Measurements from ENCODE around the gene WDR73.

WDR73 gene

GRCh38 chr15:84684092-84684491 lies 30.0 kb upstream of the WDR73 start:
- no peak overlapping the region for H2AFZ ChIP-seq (ENCODE audit: low read length)
- H3K4me2 ChIP-seq (ENCODE audit: low read length) = no peak overlapping the region
- H3F3A ChIP-seq (ENCODE audit: insufficient read depth, low read length) = no peaks in the 10 kb centered on the region
- no peaks in the 10 kb centered on the region for H3K9me2 ChIP-seq (ENCODE audit: low read depth, low read length)
- H3K27ac ChIP-seq (ENCODE audit: low read depth, low read length, poor library complexity, severe bottlenecking) = no peak overlapping the region
- H3K36me3 ChIP-seq (ENCODE audit: insufficient read depth, low read length) = peaks cover 68% of the 10 kb centered on the region
- H3K9ac ChIP-seq (ENCODE audit: low read length) = no peak overlapping the region
- H3K79me2 ChIP-seq (ENCODE audit: insufficient read depth, low read length) = no peaks in the 10 kb centered on the region
- no peaks in the 10 kb centered on the region for H3K4me1 ChIP-seq (ENCODE audit: insufficient read depth, low read length, severe bottlenecking)
- TF ChIP-seq CTCF (IDR thresholded peaks at IDR 0.05; ENCODE audit: low read length) = no peak
- no peak for TF ChIP-seq EZH2 (IDR thresholded peaks at IDR 0.05; ENCODE audit: borderline replicate concordance, low read length)
- H3K9me3 ChIP-seq (ENCODE audit: low read length) = no peaks in the 10 kb centered on the region
- no peaks in the 10 kb centered on the region for H3K27me3 ChIP-seq (ENCODE audit: insufficient read depth, low read length)
- no peak overlapping the region for H3K4me3 ChIP-seq (ENCODE audit: low read depth, low read length, poor library complexity, severe bottlenecking)
- H4K20me1 ChIP-seq (ENCODE audit: insufficient read depth, low read length) = no peaks in the 10 kb centered on the region

- no peak for TF ChIP-seq CTCF (IDR thresholded peaks at IDR 0.05; ENCODE audit: low read length)
- TF ChIP-seq EZH2 (IDR thresholded peaks at IDR 0.05; ENCODE audit: borderline replicate concordance, low read length) = no peak
- Histone ChIP-seq H3K9me3 (ENCODE audit: low read length) (no peaks in the 10 kb centered on the region), H3K9ac (ENCODE audit: low read length) (no peak overlapping the region), H3K4me1 (ENCODE audit: insufficient read depth, low read length, severe bottlenecking) (no peaks in the 10 kb centered on the region), H3K4me2 (ENCODE audit: low read length) (no peak overlapping the region), H3K27me3 (ENCODE audit: insufficient read depth, low read length) (no peaks in the 10 kb centered on the region), H3K27ac (ENCODE audit: low read depth, low read length, poor library complexity, severe bottlenecking) (no peak overlapping the region), H3F3A (ENCODE audit: insufficient read depth, low read length) (no peaks in the 10 kb centered on the region), H3K79me2 (ENCODE audit: insufficient read depth, low read length) (no peaks in the 10 kb centered on the region), H2AFZ (ENCODE audit: low read length) (no peak overlapping the region), H3K9me2 (ENCODE audit: low read depth, low read length) (no peaks in the 10 kb centered on the region), H3K36me3 (ENCODE audit: insufficient read depth, low read length) (peaks cover 65% of the 10 kb centered on the region), H4K20me1 (ENCODE audit: insufficient read depth, low read length) (no peaks in the 10 kb centered on the region), H3K4me3 (ENCODE audit: low read depth, low read length, poor library complexity, severe bottlenecking) (no peak overlapping the region)
These were observed 27.7 kb upstream of the WDR73 start for GRCh38 chr15:84681831-84682230.

DNA sequence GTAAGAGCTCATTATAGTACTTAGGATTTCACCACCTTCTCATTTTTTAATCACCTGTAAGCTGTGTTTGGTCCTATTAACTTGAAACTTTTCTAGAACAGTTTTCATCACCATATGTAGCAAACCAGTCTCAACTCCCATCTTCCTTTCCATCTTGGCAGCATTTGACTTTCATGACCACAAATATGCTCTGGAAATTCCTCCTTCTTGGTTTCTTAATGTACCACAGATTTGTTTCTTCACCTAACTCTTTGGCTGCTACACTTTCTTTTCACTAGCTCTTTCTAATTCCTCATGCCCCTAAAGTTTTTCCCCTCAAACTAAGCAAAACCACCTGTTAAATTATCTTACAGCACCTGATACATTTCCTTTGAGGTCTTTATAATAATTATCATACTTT lies 17.1 kb upstream of the WDR73 start:
- H3K4me2 ChIP-seq (ENCODE audit: low read length) = no peak overlapping the region

More for the DNA sequence above, 17.1 kb upstream of the WDR73 start:
- H3F3A ChIP-seq (ENCODE audit: insufficient read depth, low read length) = no peaks in the 10 kb centered on the region; the same call in 1 of the 2 replicates
- H3K9ac ChIP-seq (ENCODE audit: low read length) = no peak overlapping the region
- H3K4me1 ChIP-seq (ENCODE audit: insufficient read depth, low read length, severe bottlenecking) = no peaks in the 10 kb centered on the region
- H3K36me3 ChIP-seq (ENCODE audit: insufficient read depth, low read length) = peaks cover 48% of the 10 kb centered on the region
- H3K79me2 ChIP-seq (ENCODE audit: insufficient read depth, low read length) = no peaks in the 10 kb centered on the region
- H4K20me1 ChIP-seq (ENCODE audit: insufficient read depth, low read length) = no peaks in the 10 kb centered on the region
- H3K4me3 ChIP-seq (ENCODE audit: low read depth, low read length, poor library complexity, severe bottlenecking) = no peak overlapping the region
- H3K27me3 ChIP-seq (ENCODE audit: insufficient read depth, low read length) = no peaks in the 10 kb centered on the region
- TF ChIP-seq CTCF (IDR thresholded peaks at IDR 0.05; ENCODE audit: low read length) = no peak
- no peak for TF ChIP-seq EZH2 (IDR thresholded peaks at IDR 0.05; ENCODE audit: borderline replicate concordance, low read length)
- H3K27ac ChIP-seq (ENCODE audit: low read depth, low read length, poor library complexity, severe bottlenecking) = no peak overlapping the region
- H2AFZ ChIP-seq (ENCODE audit: low read length) = no peak overlapping the region
- no peaks in the 10 kb centered on the region for H3K9me2 ChIP-seq (ENCODE audit: low read depth, low read length)
- no peaks in the 10 kb centered on the region for H3K9me3 ChIP-seq (ENCODE audit: low read length)

Measured in OCI-LY1 (cell line).